ENCODE data around the gene SPTLC1.
"Not testable (repeated sequence)": the region's sequence is repeated elsewhere in the genome, so short reads cannot be mapped to it uniquely, and the experiment has no call there.

Gene SPTLC1

DNA sequence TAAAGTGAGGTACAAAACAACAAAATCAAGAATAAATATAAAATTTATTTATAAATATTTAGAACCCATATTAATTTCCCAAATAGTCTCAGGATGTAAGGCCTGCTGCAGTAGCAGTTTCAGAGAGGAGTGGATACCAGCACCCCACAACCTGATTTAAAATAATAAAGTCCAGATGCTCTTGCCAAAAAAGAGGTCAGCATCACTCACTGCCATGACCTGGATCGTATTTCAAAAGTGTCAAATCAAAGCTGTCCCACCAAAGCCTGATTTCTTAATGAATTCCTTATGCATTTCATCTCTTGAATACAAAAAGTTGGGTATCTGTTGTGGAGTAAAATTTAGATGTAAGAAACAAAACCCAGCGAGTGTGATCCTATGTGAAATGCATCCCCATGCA is 107.2 kb downstream of the SPTLC1 start:
- H3K27me3 ChIP-seq (ENCODE audit: control insufficient read depth, insufficient read depth, low read length), result no peaks in the 10 kb centered on the region
- WGBS (ENCODE audit: insufficient coverage, insufficient read length), result no CpG with 5 or more reads among the region's 2 CpGs
- no peaks in the 10 kb centered on the region for H3K9me3 ChIP-seq (ENCODE audit: control insufficient read depth, insufficient read depth, low read length)
- DNase-seq (ENCODE audit: low read depth, low spot score), result no peak
- H3K4me1 ChIP-seq (ENCODE audit: control insufficient read depth, insufficient read depth, low read length), result peaks cover 2% of the 10 kb centered on the region; the same call in 1 of the 2 replicates
- no peaks in the 10 kb centered on the region for H3K36me3 ChIP-seq (ENCODE audit: control insufficient read depth, insufficient read depth, low read length)
- H3K4me3 ChIP-seq (ENCODE audit: low read length), result no peak overlapping the region
- H3K27ac ChIP-seq (ENCODE audit: low read length), result no peak overlapping the region

DNA sequence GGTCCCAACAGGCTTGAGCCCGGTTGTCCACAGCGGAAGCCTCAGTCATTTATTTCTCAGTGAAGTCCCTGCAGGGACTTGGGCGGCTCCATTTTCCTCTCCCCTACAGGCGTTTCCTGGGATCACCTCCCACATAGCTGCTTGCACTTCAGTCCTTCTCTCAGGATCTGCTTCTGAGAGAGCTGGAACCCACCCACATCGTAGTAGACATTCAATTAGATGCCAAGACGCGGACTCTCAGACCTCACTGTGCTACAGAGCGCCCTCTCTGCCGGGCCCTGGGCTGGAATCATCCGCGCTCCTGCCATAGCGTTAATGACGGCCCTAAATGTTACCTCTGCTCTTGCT is 111.2 kb downstream of the SPTLC1 start:
- Histone ChIP-seq H3K36me3 (ENCODE audit: control insufficient read depth, insufficient read depth, low read length) (no peaks in the 10 kb centered on the region), H3K27ac (ENCODE audit: low read length) (no peak overlapping the region), H3K4me1 (ENCODE audit: control insufficient read depth, insufficient read depth, low read length) (no peaks in the 10 kb centered on the region), H3K27me3 (ENCODE audit: control insufficient read depth, insufficient read depth, low read length) (no peaks in the 10 kb centered on the region), H3K4me3 (ENCODE audit: low read length) (no peak overlapping the region), H3K9me3 (ENCODE audit: control insufficient read depth, insufficient read depth, low read length) (no peaks in the 10 kb centered on the region)
- DNase-seq (ENCODE audit: low read depth, low spot score), result no peak
- WGBS (ENCODE audit: insufficient coverage, insufficient read length), result no CpG with 5 or more reads among the region's 13 CpGs

GRCh38 chr9:92003308-92004044 is 111.7 kb downstream of the SPTLC1 start:
- no peaks in the 10 kb centered on the region for H3K36me3 ChIP-seq (ENCODE audit: control insufficient read depth, insufficient read depth, low read length)
- no CpG with 5 or more reads among the region's 31 CpGs for WGBS (ENCODE audit: insufficient coverage, insufficient read length)

DNA sequence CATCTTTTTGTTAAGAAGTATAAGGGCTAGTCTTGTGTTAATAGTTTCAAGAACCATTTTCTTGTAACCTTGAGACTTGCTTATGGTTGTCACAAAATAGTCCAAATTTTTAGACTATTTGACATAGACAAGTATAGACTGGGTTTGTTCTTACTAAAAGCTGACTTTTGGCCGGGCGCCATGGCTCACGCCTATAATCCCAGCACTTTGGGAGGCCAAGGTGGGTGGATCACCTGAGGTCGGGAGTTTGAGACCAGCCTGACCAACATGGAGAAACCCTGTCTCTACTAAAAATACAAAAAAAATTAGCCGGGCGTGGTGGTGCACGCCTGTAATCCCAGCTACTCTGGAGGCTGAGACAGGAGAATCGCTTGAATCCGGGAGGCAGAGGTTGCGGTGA is 113.3 kb downstream of the SPTLC1 start:
- H3K27ac ChIP-seq (ENCODE audit: low read length); H3K36me3 ChIP-seq (ENCODE audit: control insufficient read depth, insufficient read depth, low read length); DNase-seq (ENCODE audit: low read depth, low spot score); H3K9me3 ChIP-seq (ENCODE audit: control insufficient read depth, insufficient read depth, low read length); H3K27me3 ChIP-seq (ENCODE audit: control insufficient read depth, insufficient read depth, low read length); H3K4me3 ChIP-seq (ENCODE audit: low read length); H3K4me1 ChIP-seq (ENCODE audit: control insufficient read depth, insufficient read depth, low read length): not testable (repeated sequence)
- WGBS (ENCODE audit: insufficient coverage, insufficient read length), result no CpG with 5 or more reads among the region's 10 CpGs

More at GRCh38 chr9:92003308-92004044, 111.7 kb downstream of the SPTLC1 start:
- Histone ChIP-seq H3K4me1 (ENCODE audit: control insufficient read depth, insufficient read depth, low read length) (no peaks in the 10 kb centered on the region), H3K27me3 (ENCODE audit: control insufficient read depth, insufficient read depth, low read length) (no peaks in the 10 kb centered on the region), H3K4me3 (ENCODE audit: low read length) (no peak overlapping the region), H3K27ac (ENCODE audit: low read length) (no peak overlapping the region), H3K9me3 (ENCODE audit: control insufficient read depth, insufficient read depth, low read length) (no peaks in the 10 kb centered on the region)
- DNase-seq (ENCODE audit: low read depth, low spot score), result no peak

GRCh38 chr9:92001244-92001643 is 114.0 kb downstream of the SPTLC1 start:
- WGBS (ENCODE audit: insufficient coverage, insufficient read length), result no CpG with 5 or more reads among the region's 6 CpGs
- no peaks in the 10 kb centered on the region for H3K9me3 ChIP-seq (ENCODE audit: control insufficient read depth, insufficient read depth, low read length)
- no peak for DNase-seq (ENCODE audit: low read depth, low spot score)
- no peak overlapping the region for H3K27ac ChIP-seq (ENCODE audit: low read length)
- no peaks in the 10 kb centered on the region for H3K27me3 ChIP-seq (ENCODE audit: control insufficient read depth, insufficient read depth, low read length)
- H3K4me3 ChIP-seq (ENCODE audit: low read length), result no peak overlapping the region
- no peaks in the 10 kb centered on the region for H3K4me1 ChIP-seq (ENCODE audit: control insufficient read depth, insufficient read depth, low read length)
- no peaks in the 10 kb centered on the region for H3K36me3 ChIP-seq (ENCODE audit: control insufficient read depth, insufficient read depth, low read length)

DNA sequence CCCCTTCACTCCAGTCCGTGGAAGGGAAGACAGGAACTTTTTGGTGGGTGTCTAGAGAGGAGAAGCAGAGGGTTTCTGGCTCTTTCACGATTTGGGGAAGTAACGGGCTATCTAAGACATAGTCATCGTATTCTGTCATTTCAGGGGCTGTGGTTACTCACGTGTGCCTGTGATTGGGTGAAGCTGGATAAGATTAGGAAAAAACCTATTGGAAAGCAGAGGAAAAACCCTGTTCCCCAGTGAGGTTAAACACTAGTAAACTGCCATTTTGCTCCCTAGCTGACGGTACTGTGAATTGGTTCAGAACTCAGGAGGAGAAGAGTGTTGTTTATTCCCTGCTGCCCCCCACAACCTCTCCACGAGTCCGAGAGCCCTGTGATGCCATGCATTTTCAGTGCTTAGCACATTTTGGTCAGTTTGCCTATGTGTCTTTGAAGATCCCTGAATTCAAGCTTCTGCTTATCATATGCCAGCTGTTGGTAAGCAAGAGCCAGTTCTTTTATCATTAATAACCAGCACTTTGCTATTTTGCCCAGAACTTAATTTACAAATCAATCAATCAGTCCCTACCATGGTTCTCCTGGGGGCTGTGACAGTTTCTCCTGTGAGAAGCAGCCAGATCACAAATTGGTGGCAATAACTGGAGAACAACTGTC is 120.1 kb downstream of the SPTLC1 start:
- no peak overlapping the region for H3K4me3 ChIP-seq (ENCODE audit: low read length)
- H3K9me3 ChIP-seq (ENCODE audit: control insufficient read depth, insufficient read depth, low read length), result no peaks in the 10 kb centered on the region
- no peaks in the 10 kb centered on the region for H3K4me1 ChIP-seq (ENCODE audit: control insufficient read depth, insufficient read depth, low read length)
- no peaks in the 10 kb centered on the region for H3K27me3 ChIP-seq (ENCODE audit: control insufficient read depth, insufficient read depth, low read length)
- no CpG with 5 or more reads among the region's 8 CpGs for WGBS (ENCODE audit: insufficient coverage, insufficient read length)
- H3K36me3 ChIP-seq (ENCODE audit: control insufficient read depth, insufficient read depth, low read length), result no peaks in the 10 kb centered on the region
- DNase-seq (ENCODE audit: low read depth, low spot score), result no peak
- H3K27ac ChIP-seq (ENCODE audit: low read length), result no peak overlapping the region

GRCh38 chr9:91994422-91994821 is 120.8 kb downstream of the SPTLC1 start:
- no peak for DNase-seq (ENCODE audit: low read depth, low spot score)
- WGBS (ENCODE audit: insufficient coverage, insufficient read length), result no CpG with 5 or more reads among the region's 4 CpGs
- H3K4me1 ChIP-seq (ENCODE audit: control insufficient read depth, insufficient read depth, low read length), result no peaks in the 10 kb centered on the region
- no peak overlapping the region for H3K4me3 ChIP-seq (ENCODE audit: low read length)
- no peak overlapping the region for H3K27ac ChIP-seq (ENCODE audit: low read length)
- H3K9me3 ChIP-seq (ENCODE audit: control insufficient read depth, insufficient read depth, low read length), result no peaks in the 10 kb centered on the region
- no peaks in the 10 kb centered on the region for H3K27me3 ChIP-seq (ENCODE audit: control insufficient read depth, insufficient read depth, low read length)
- H3K36me3 ChIP-seq (ENCODE audit: control insufficient read depth, insufficient read depth, low read length), result no peaks in the 10 kb centered on the region

- Histone ChIP-seq H3K36me3 (ENCODE audit: control insufficient read depth, insufficient read depth, low read length) (no peaks in the 10 kb centered on the region), H3K9me3 (ENCODE audit: control insufficient read depth, insufficient read depth, low read length) (no peaks in the 10 kb centered on the region), H3K4me3 (ENCODE audit: low read length) (no peak overlapping the region), H3K4me1 (ENCODE audit: control insufficient read depth, insufficient read depth, low read length) (no peaks in the 10 kb centered on the region), H3K27me3 (ENCODE audit: control insufficient read depth, insufficient read depth, low read length) (no peaks in the 10 kb centered on the region), H3K27ac (ENCODE audit: low read length) (no peak overlapping the region)
- DNase-seq (ENCODE audit: low read depth, low spot score), result no peak
- WGBS (ENCODE audit: insufficient coverage, insufficient read length), result no CpG with 5 or more reads among the region's 12 CpGs
These were observed 122.7 kb downstream of the SPTLC1 start for GRCh38 chr9:91992461-91993041.

GRCh38 chr9:91991721-91992341 is 123.4 kb downstream of the SPTLC1 start:
- no CpG with 5 or more reads among the region's 20 CpGs for WGBS (ENCODE audit: insufficient coverage, insufficient read length)
- H3K27ac ChIP-seq (ENCODE audit: low read length), result no peak overlapping the region
- no peak for DNase-seq (ENCODE audit: low read depth, low spot score)
- H3K4me1 ChIP-seq (ENCODE audit: control insufficient read depth, insufficient read depth, low read length), result no peaks in the 10 kb centered on the region
- H3K27me3 ChIP-seq (ENCODE audit: control insufficient read depth, insufficient read depth, low read length), result no peaks in the 10 kb centered on the region
- H3K9me3 ChIP-seq (ENCODE audit: control insufficient read depth, insufficient read depth, low read length), result no peaks in the 10 kb centered on the region
- H3K4me3 ChIP-seq (ENCODE audit: low read length), result no peak overlapping the region
- H3K36me3 ChIP-seq (ENCODE audit: control insufficient read depth, insufficient read depth, low read length), result no peaks in the 10 kb centered on the region

DNA sequence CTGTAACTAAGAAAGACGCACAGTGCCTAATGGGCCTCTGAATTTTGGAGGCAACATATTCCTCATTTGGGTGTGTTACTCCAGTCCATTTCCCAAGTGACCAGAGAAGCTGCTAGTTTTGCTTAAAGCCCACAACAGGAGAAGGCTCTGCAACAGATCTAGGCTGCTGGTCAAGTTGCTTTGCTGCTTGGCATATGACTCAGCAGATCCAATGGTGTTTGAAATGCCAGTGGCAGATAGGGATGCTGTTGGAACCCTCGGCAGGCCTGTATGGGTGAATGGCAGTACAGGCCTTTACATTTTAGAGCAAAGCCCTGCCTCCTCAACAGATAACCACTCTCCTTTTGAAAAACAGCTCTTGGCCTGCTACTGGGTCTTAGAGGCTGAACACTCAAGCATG is 129.0 kb downstream of the SPTLC1 start:
- Histone ChIP-seq H3K4me3 (ENCODE audit: low read length) (no peak overlapping the region), H3K27me3 (ENCODE audit: control insufficient read depth, insufficient read depth, low read length) (no peaks in the 10 kb centered on the region), H3K27ac (ENCODE audit: low read length) (no peak overlapping the region), H3K36me3 (ENCODE audit: control insufficient read depth, insufficient read depth, low read length) (no peaks in the 10 kb centered on the region), H3K9me3 (ENCODE audit: control insufficient read depth, insufficient read depth, low read length) (no peaks in the 10 kb centered on the region; the same call in 1 of the 2 replicates), H3K4me1 (ENCODE audit: control insufficient read depth, insufficient read depth, low read length) (no peaks in the 10 kb centered on the region)
- no peak for DNase-seq (ENCODE audit: low read depth, low spot score)
- WGBS (ENCODE audit: insufficient coverage, insufficient read length), result no CpG with 5 or more reads among the region's 2 CpGs

All from iPS DF 6.9 (cell line).